C4-2B (cell line): ENCODE measurements around the gene DDX1.

Experiments
- CTCF ChIP-seq: fragments of 450-650 bp; conservative IDR thresholded peaks from 2 replicates; pipeline ENCODE4 v1.5.1; 2017; ENCODE audit warnings: mild to moderate bottlenecking
- ZFX ChIP-seq: fragments of 450-650 bp; IDR thresholded peaks from 2 replicates; pipeline ENCODE4 v1.6.1; 2017

GRCh38 chr2:15671409-15671808 is 79.7 kb downstream of the DDX1 start:
- no peak for TF ChIP-seq CTCF
- TF ChIP-seq ZFX, result no peak
